GM13976 (cell line): Measurements from ENCODE around the gene ASCL2.

Source experiments
- DNase-seq: peaks from one replicate; pipeline ENCODE4 v3.0.0; 2012; ENCODE audit warnings: low spot score
- CTCF ChIP-seq: IDR thresholded peaks from 2 replicates; pipeline ENCODE4 v1.5.1; 2012; ENCODE audit warnings: borderline replicate concordance, mild to moderate bottlenecking; ENCODE audit not compliant: insufficient read depth; ENCODE audit errors: extremely low read depth, missing control alignments, control extremely low read depth
- in situ Hi-C: fragments of 300-500 bp; cut with MboI; formaldehyde crosslinking; loops from one replicate; pipeline ENCODE4 v1.12.0; 2022; ENCODE audit warnings: low sequenced_read_pairs, mixed read lengths, inconsistent platforms; ENCODE audit not compliant: unreplicated experiment

Gene ASCL2

DNA sequence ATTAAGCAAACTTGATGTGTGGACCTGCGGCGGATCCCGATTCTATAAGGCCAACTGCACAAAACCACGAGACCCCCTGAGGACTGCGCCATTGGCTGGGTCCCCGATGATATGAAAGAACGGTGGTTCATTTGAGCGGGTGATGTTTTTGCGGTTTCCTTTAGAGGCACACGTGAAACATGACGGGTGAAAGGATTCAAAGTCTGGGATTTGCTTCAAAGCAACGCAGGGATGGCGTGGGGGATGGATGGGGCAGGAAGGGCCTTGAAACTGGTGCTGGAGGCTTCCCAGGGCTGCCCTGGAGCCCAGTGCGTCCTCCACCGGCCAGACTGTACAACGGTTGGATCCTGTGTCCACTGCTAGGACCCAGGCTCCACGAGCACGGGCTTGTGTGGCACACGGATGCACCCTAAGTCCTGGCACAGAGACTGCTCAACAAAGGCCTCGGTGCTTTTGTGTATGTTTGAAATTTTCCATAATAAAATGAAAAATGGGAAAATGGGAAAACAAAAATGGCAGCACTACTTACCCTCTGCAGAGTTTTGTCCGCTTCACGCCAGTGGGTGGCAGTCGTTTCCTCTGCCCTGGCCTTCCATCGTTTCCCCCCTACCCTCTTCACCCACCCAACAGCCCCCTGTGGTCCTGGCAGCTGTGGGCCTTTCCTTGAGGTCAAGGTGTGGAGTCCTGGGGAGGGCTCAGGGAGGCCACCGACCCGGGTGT is 3.6 kb downstream of the ASCL2 start:
- in situ Hi-C loops = no loop called here
- TF ChIP-seq CTCF = no peak
- DNase-seq = no peak

GRCh38 chr11:2265854-2266585 is 4.4 kb downstream of the ASCL2 start:
- in situ Hi-C loops = no loop called here
- no peak for TF ChIP-seq CTCF
- DNase-seq = no peak

GRCh38 chr11:2265396-2265795 is 5.0 kb downstream of the ASCL2 start:
- DNase-seq = peak; percentile 67
- in situ Hi-C loops = no loop called here
- no peak for TF ChIP-seq CTCF

DNA sequence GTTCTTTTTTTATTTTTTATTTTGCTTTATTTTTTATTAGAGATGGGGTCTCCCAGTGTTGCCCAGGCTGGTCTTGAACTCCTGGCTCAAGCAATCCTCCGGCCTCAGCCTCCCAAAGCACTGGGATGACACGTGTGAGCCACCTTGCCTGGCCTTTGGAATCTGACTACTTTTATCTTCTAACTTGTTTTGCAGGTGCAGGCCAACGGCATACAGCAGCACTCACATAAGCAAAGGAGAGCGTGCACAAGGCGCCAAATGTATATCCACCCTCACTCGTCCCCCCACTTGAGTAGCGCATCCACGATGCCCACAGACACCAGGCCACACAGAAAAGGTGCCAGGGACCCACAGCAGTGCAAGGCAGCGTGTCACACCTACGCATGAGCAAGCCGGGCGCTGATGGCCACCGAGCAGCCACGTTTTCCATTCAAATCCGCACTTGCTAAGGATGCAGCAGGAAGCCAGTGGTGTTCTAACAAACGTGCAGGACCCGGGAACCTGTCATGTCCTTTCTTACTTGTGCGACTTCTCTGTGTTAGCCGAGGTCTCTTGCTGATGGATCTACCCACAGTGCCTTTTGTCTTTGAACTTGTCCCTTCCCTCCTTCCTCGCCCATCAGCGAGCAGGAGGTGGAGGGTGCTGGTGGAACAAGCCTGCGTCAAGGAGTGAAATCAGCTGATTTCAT is 5.9 kb downstream of the ASCL2 start:
- in situ Hi-C loops = no loop called here
- DNase-seq = no peak
- TF ChIP-seq CTCF = no peak

DNA sequence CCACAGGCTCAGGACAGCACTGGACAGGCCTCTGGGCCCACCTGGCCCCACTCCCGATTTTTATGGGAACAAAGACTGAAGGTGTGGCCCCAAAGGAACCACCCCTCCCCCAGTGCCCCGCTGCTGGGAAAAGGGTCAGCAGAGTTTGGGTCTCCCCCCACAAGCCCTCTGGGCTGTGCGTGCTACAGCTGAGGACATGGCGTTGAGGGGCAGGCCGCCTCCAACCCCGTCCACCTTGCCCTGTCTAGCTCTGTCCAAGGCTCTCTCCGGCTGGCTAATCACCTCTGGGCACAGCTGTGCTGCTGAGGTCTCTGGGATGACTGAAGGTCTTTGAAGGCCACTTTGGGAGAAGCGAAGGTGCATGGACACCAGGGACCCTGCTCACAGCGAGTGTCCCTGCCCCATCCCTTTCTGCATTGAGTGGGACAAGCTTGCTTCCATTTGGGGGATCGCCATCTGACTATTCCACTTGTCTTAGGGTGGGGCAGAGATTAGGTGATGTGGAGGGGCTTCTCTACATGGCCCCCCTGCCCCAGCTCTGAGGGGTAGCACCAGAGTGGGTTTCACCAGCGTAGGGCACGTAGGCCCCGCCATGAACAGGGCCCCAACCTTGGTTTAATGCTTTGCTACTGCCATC is 6.5 kb downstream of the ASCL2 start:
- in situ Hi-C loops = no loop called here
- TF ChIP-seq CTCF = no peak
- no peak for DNase-seq

- in situ Hi-C loops = no loop called here
- DNase-seq = no peak
- no peak for TF ChIP-seq CTCF
Observed at GRCh38 chr11:2263071-2263565, 7.3 kb downstream of the ASCL2 start.
